Loucy (cell line): Measurements from ENCODE around the gene C1QTNF1.

Experiments
- H2AFZ ChIP-seq: fragments of 200-600 bp; sonication (generic); 2 replicates; pipeline ENCODE4 v1.6.0; 2016; ENCODE audit warnings: antibody characterized with exemption, mild to moderate bottlenecking, low read length, moderate library complexity
- H3F3A ChIP-seq: fragments of 200-600 bp; 2 replicates; pipeline ENCODE4 v1.6.0; 2016; ENCODE audit warnings: antibody characterized with exemption, low read depth, mild to moderate bottlenecking
- H3K27me3 ChIP-seq: fragments of 200-600 bp; sonication (generic); 2 replicates; pipeline ENCODE4 v1.6.1; 2014; ENCODE audit warnings: low read length, mild to moderate bottlenecking; ENCODE audit not compliant: insufficient read depth, poor library complexity, severe bottlenecking
- H3K36me3 ChIP-seq: fragments of 200-600 bp; sonication (generic); 2 replicates; pipeline ENCODE4 v1.6.1; 2016; ENCODE audit warnings: low read length; ENCODE audit not compliant: insufficient read depth
- H3K4me1 ChIP-seq: fragments of 200-600 bp; sonication (generic); 2 replicates; pipeline ENCODE4 v1.5.1; 2014; ENCODE audit warnings: low read length, mild to moderate bottlenecking; ENCODE audit not compliant: insufficient read depth, poor library complexity, severe bottlenecking
- H3K4me2 ChIP-seq: fragments of 200-600 bp; sonication (generic); 2 replicates; pipeline ENCODE4 v1.6.0; 2014; ENCODE audit warnings: antibody characterized with exemption, low read length, low read depth, mild to moderate bottlenecking; ENCODE audit not compliant: poor library complexity, severe bottlenecking
- H3K4me3 ChIP-seq: fragments of 200-600 bp; sonication (generic); 2 replicates; pipeline ENCODE4 v1.5.1; 2014; ENCODE audit warnings: low read length, mild to moderate bottlenecking, mixed read lengths; ENCODE audit not compliant: poor library complexity, severe bottlenecking
- H3K79me2 ChIP-seq: fragments of 200-600 bp; sonication (generic); 2 replicates; pipeline ENCODE4 v1.6.1; 2014; ENCODE audit warnings: low read length; ENCODE audit not compliant: insufficient read depth
- H3K9ac ChIP-seq: fragments of 200-600 bp; sonication (generic); 2 replicates; pipeline ENCODE4 v1.6.0; 2014; ENCODE audit warnings: mild to moderate bottlenecking, low read depth, low read length, moderate library complexity; ENCODE audit not compliant: poor library complexity, severe bottlenecking
- H3K9me2 ChIP-seq: fragments of 200-600 bp; sonication (generic); replicated peaks from 2 replicates; pipeline ENCODE4 v1.6.1; 2016; ENCODE audit warnings: low read depth, low read length, mixed read lengths
- H3K9me3 ChIP-seq: fragments of 200-600 bp; sonication (generic); 2 replicates; pipeline ENCODE4 v1.6.1; 2014; ENCODE audit warnings: mild to moderate bottlenecking, antibody characterized with exemption, low read length, low read depth; ENCODE audit not compliant: insufficient read depth
- H4K20me1 ChIP-seq: fragments of 200-600 bp; sonication (generic); 2 replicates; pipeline ENCODE4 v1.6.0; 2014; ENCODE audit warnings: antibody characterized with exemption, low read length, mild to moderate bottlenecking; ENCODE audit not compliant: insufficient read depth, poor library complexity, severe bottlenecking
- CTCF ChIP-seq: fragments of 200-600 bp; sonication (generic); conservative IDR thresholded peaks from 2 replicates; pipeline ENCODE4 v1.5.1; 2014; ENCODE audit warnings: mild to moderate bottlenecking, antibody characterized with exemption, low read length
- EZH2phosphoT487 ChIP-seq: fragments of 200-600 bp; IDR thresholded peaks from 2 replicates; pipeline ENCODE4 v1.6.1; 2018; ENCODE audit warnings: antibody characterized with exemption, mild to moderate bottlenecking, moderate library complexity, borderline replicate concordance

Gene C1QTNF1

GRCh38 chr17:79001190-79002020 lies 22.6 kb upstream of the C1QTNF1 start:
- H3K4me1 ChIP-seq: peaks cover 19% of the 10 kb centered on the region
- no peak overlapping the region for H2AFZ ChIP-seq
- H3K36me3 ChIP-seq: peaks cover 27% of the 10 kb centered on the region; the same call in 1 of the 2 replicates
- TF ChIP-seq CTCF: no peak
- TF ChIP-seq EZH2phosphoT487: no peak
- H3K4me3 ChIP-seq: no peak overlapping the region
- H3K9ac ChIP-seq: no peak overlapping the region
- H3F3A ChIP-seq: no peaks in the 10 kb centered on the region
- H3K4me2 ChIP-seq: no peak overlapping the region
- no peaks in the 10 kb centered on the region for H3K9me2 ChIP-seq
- peaks cover 68% of the 10 kb centered on the region for H3K79me2 ChIP-seq
- H3K27me3 ChIP-seq: no peaks in the 10 kb centered on the region
- peaks cover 44% of the 10 kb centered on the region for H4K20me1 ChIP-seq
- no peaks in the 10 kb centered on the region for H3K9me3 ChIP-seq

- H4K20me1 ChIP-seq: peaks cover 52% of the 10 kb centered on the region
- no peaks in the 10 kb centered on the region for H3K27me3 ChIP-seq
- H3K4me3 ChIP-seq: no peak overlapping the region
- peaks cover 28% of the 10 kb centered on the region for H3K4me1 ChIP-seq
- H3K79me2 ChIP-seq: peaks cover 77% of the 10 kb centered on the region
- peaks cover 18% of the 10 kb centered on the region; the same call in 1 of the 2 replicates for H3K36me3 ChIP-seq
- no peaks in the 10 kb centered on the region for H3K9me2 ChIP-seq
- no peak overlapping the region for H3K9ac ChIP-seq
- no peaks in the 10 kb centered on the region for H3F3A ChIP-seq
- no peak overlapping the region for H2AFZ ChIP-seq
- no peak overlapping the region for H3K4me2 ChIP-seq
- TF ChIP-seq EZH2phosphoT487 (no peak), CTCF (no peak)
- no peaks in the 10 kb centered on the region for H3K9me3 ChIP-seq
Measured at GRCh38 chr17:79002291-79002690, 21.7 kb upstream of the C1QTNF1 start.

GRCh38 chr17:79002796-79003593 lies 21.0 kb upstream of the C1QTNF1 start:
- Histone ChIP-seq H3K4me3 (no peak overlapping the region), H3F3A (no peaks in the 10 kb centered on the region), H3K79me2 (peaks cover 84% of the 10 kb centered on the region), H3K27me3 (no peaks in the 10 kb centered on the region), H3K9me2 (no peaks in the 10 kb centered on the region), H3K4me2 (peak overlapping the region; percentile 32), H2AFZ (no peak overlapping the region), H3K4me1 (peaks cover 35% of the 10 kb centered on the region), H3K9me3 (no peaks in the 10 kb centered on the region), H3K9ac (no peak overlapping the region), H4K20me1 (peaks cover 54% of the 10 kb centered on the region), H3K36me3 (peaks cover 11% of the 10 kb centered on the region; the same call in 1 of the 2 replicates)
- TF ChIP-seq EZH2phosphoT487 (no peak), CTCF (no peak)
